HepG2 (cell line): Measurements from ENCODE around the gene SPAG8. TPM values are rescaled to one million over a fixed set of nuclear protein-coding genes. Genes with fewer than 3 reads are reported as not detected.

ENCODE experiments used
- CAMTA2 ChIP-seq: sonication (generic); formaldehyde crosslinking; IDR thresholded peaks from 2 replicates; pipeline ENCODE4 v1.4.0; 2020; ENCODE audit warnings: mild to moderate bottlenecking, missing genetic modification reagents, borderline replicate concordance
- CBFB ChIP-seq: sonication (generic); formaldehyde crosslinking; IDR thresholded peaks from 2 replicates; pipeline ENCODE4 v1.4.0; 2020; ENCODE audit warnings: missing genetic modification reagents
- FOXM1 ChIP-seq: sonication (generic); formaldehyde crosslinking; IDR thresholded peaks from 2 replicates; pipeline ENCODE4 v1.5.0; 2020; ENCODE audit warnings: missing genetic modification reagents
- KDM1A ChIP-seq: IDR thresholded peaks from 2 replicates; pipeline ENCODE4 v1.6.1; 2016; ENCODE audit warnings: missing compliant biosample characterization
- NFYC ChIP-seq: IDR thresholded peaks from 2 replicates; pipeline ENCODE4 v1.6.1; 2016; ENCODE audit warnings: missing genetic modification reagents, missing compliant biosample characterization
- PTBP1 ChIP-seq: fragments of 200-400 bp; formaldehyde crosslinking; IDR thresholded peaks from 2 replicates; pipeline ENCODE4 v1.6.1; 2018; ENCODE audit warnings: low read length, low read depth; ENCODE audit not compliant: poor library complexity, severe bottlenecking
- RFX5 ChIP-seq: IDR thresholded peaks from 2 replicates; pipeline ENCODE4 v1.6.1; 2011; ENCODE audit warnings: low read depth, low read length, improper control_type of control experiment
- SMYD3 ChIP-seq: sonication (generic); formaldehyde crosslinking; IDR thresholded peaks from 2 replicates; pipeline ENCODE4 v1.8.1; 2023; ENCODE audit warnings: mild to moderate bottlenecking, missing genetic modification reagents
- SNAI1 ChIP-seq: sonication (generic); formaldehyde crosslinking; IDR thresholded peaks from 2 replicates; pipeline ENCODE4 v1.5.0; 2020; ENCODE audit warnings: mild to moderate bottlenecking, missing genetic modification reagents, borderline replicate concordance
- TGIF2 ChIP-seq: IDR thresholded peaks from 2 replicates; pipeline ENCODE4 v1.6.1; 2016; ENCODE audit warnings: control low read depth, missing compliant biosample characterization
- ZBTB7A ChIP-seq: sonication (generic); formaldehyde crosslinking; IDR thresholded peaks from 2 replicates; pipeline ENCODE4 v1.8.0; 2022; ENCODE audit warnings: mild to moderate bottlenecking, missing genetic modification reagents
- ZNF256 ChIP-seq: sonication (generic); formaldehyde crosslinking; conservative IDR thresholded peaks from 2 replicates; pipeline ENCODE4 v1.4.0; 2020; ENCODE audit warnings: missing genetic modification reagents
- ZNF350 ChIP-seq: sonication (generic); formaldehyde crosslinking; IDR thresholded peaks from 2 replicates; pipeline ENCODE4 v1.4.0; 2020; ENCODE audit warnings: mild to moderate bottlenecking, low read depth, missing genetic modification reagents, borderline replicate concordance
- ZNF556 ChIP-seq: sonication (generic); formaldehyde crosslinking; IDR thresholded peaks from 2 replicates; pipeline ENCODE4 v1.4.0; 2020; ENCODE audit warnings: mild to moderate bottlenecking, missing genetic modification reagents, borderline replicate concordance
- ZNF746 ChIP-seq: sonication (generic); formaldehyde crosslinking; IDR thresholded peaks from 2 replicates; pipeline ENCODE4 v1.8.0; 2022; ENCODE audit warnings: mild to moderate bottlenecking, missing genetic modification reagents
- ZNF772 ChIP-seq: sonication (generic); formaldehyde crosslinking; IDR thresholded peaks from 2 replicates; pipeline ENCODE4 v1.5.0; 2020; ENCODE audit warnings: mild to moderate bottlenecking, missing genetic modification reagents
- ZNF773 ChIP-seq: sonication (generic); formaldehyde crosslinking; IDR thresholded peaks from 2 replicates; pipeline ENCODE4 v1.4.0; 2020; ENCODE audit warnings: missing genetic modification reagents, borderline replicate concordance
- polyA plus RNA-seq, 8 experiments: library from polyadenylated mRNA; depleted of rRNA in 3 of 8; stranded (reverse) in 7 of 8; unstranded in 1 of 8; fragments of >200 nt; fragmentation: Illumina TruSeq in 4 of 8; extraction: Trizol in 4 of 8; gene quantifications; 2 replicates each; pipeline versions ENCODE4 v1.2.1 to v1.2.3, GENCODE V29; 2011 to 2016; ENCODE audit warnings: low read depth in 4 of 8, missing spikeins in 1 of 8, mixed read lengths in 1 of 8; ENCODE audit not compliant: insufficient read depth in 1 of 8
- total RNA-seq, 5 experiments: library from RNA; depleted of rRNA; stranded (reverse); fragments of >200 nt; fragmentation: Illumina TruSeq; extraction: Trizol; gene quantifications; 2 replicates each; pipeline ENCODE4 v1.2.3, GENCODE V29; 2016; ENCODE audit warnings: low read depth in 1 of 5
- TF ChIP-seq, protein P1 (sequence below): sonication (generic); formaldehyde crosslinking; conservative IDR thresholded peaks from 2 replicates; pipeline ENCODE4 v1.4.0; 2020; ENCODE audit warnings: missing genetic modification reagents
- TF ChIP-seq, protein P2 (sequence below), 2 experiments: sonication (generic) in 1 of 2; formaldehyde crosslinking in 1 of 2; IDR thresholded peaks; 2 replicates each; pipeline versions ENCODE4 v1.4.0 to v1.6.1; 2016 to 2020; ENCODE audit warnings: borderline replicate concordance in 1 of 2, low read depth in 1 of 2, mild to moderate bottlenecking in 1 of 2, missing genetic modification reagents in 1 of 2
- TF ChIP-seq, protein P3 (sequence below): sonication (generic); formaldehyde crosslinking; IDR thresholded peaks from 2 replicates; pipeline ENCODE4 v1.8.0; 2022; ENCODE audit warnings: mild to moderate bottlenecking, missing genetic modification reagents, moderate library complexity
- TF ChIP-seq, protein P4 (sequence below): sonication (generic); formaldehyde crosslinking; IDR thresholded peaks from 2 replicates; pipeline ENCODE4 v1.4.0; 2020; ENCODE audit warnings: missing genetic modification reagents
- TF ChIP-seq, protein P5 (sequence below): sonication (generic); formaldehyde crosslinking; IDR thresholded peaks from 2 replicates; pipeline ENCODE4 v1.4.0; 2020; ENCODE audit warnings: missing genetic modification reagents; ENCODE audit errors: not compliant biosample characterization

Gene SPAG8
- total and polyA plus RNA-seq, 2 of the 13 experiments (the other 11 are each of a cell fraction or from before 2014, with no cell fraction given), result 0.18 to 0.27 TPM

DNA sequence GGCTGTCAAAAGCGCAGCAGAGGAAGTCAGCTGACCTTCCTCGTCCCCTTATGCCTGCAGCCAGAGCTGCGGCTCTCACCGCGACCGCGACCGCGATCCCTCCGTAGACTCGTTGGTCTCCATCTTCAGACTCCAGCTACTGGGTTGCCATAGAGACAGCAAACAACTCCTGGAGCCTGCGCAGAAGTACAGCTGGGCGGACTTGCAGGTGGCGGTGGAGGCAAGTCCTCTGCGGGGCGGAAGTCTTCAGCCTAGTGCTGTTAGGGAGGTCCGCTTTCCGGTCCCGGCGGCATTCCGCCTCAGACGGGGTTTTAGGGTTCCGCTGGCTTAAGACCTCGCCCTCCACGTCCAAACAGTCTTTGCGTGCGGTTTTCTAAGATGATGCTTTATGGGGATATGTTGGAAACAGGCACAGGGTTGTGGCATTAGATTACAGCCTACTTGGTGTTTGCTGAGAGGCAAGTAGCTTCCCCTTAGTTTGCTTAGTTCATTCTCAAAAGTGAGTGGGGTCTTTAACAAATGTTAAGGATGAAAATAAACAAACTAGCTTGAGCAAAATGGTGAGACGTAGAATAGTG, at the start of gene SPAG8 (continued):
- no peak for TF ChIP-seq ZBTB7A (CRISPR knock-in tag)
- TF ChIP-seq, protein P1, sequence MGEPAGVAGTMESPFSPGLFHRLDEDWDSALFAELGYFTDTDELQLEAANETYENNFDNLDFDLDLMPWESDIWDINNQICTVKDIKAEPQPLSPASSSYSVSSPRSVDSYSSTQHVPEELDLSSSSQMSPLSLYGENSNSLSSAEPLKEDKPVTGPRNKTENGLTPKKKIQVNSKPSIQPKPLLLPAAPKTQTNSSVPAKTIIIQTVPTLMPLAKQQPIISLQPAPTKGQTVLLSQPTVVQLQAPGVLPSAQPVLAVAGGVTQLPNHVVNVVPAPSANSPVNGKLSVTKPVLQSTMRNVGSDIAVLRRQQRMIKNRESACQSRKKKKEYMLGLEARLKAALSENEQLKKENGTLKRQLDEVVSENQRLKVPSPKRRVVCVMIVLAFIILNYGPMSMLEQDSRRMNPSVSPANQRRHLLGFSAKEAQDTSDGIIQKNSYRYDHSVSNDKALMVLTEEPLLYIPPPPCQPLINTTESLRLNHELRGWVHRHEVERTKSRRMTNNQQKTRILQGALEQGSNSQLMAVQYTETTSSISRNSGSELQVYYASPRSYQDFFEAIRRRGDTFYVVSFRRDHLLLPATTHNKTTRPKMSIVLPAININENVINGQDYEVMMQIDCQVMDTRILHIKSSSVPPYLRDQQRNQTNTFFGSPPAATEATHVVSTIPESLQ (CRISPR knock-in tag), result 0 out of 2 replicates have a peak, but pooled peaks have one; percentile 9
- TF ChIP-seq, protein P2, sequence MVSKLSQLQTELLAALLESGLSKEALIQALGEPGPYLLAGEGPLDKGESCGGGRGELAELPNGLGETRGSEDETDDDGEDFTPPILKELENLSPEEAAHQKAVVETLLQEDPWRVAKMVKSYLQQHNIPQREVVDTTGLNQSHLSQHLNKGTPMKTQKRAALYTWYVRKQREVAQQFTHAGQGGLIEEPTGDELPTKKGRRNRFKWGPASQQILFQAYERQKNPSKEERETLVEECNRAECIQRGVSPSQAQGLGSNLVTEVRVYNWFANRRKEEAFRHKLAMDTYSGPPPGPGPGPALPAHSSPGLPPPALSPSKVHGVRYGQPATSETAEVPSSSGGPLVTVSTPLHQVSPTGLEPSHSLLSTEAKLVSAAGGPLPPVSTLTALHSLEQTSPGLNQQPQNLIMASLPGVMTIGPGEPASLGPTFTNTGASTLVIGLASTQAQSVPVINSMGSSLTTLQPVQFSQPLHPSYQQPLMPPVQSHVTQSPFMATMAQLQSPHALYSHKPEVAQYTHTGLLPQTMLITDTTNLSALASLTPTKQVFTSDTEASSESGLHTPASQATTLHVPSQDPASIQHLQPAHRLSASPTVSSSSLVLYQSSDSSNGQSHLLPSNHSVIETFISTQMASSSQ (IDR thresholded peaks at IDR 0.05; ENCODE audit: low read depth), result no peak
- TF ChIP-seq, protein P2 (CRISPR knock-in tag; IDR thresholded peaks at IDR 0.05; ENCODE audit: borderline replicate concordance), result no peak
- no peak for TF ChIP-seq ZNF256
- TF ChIP-seq, protein P3, sequence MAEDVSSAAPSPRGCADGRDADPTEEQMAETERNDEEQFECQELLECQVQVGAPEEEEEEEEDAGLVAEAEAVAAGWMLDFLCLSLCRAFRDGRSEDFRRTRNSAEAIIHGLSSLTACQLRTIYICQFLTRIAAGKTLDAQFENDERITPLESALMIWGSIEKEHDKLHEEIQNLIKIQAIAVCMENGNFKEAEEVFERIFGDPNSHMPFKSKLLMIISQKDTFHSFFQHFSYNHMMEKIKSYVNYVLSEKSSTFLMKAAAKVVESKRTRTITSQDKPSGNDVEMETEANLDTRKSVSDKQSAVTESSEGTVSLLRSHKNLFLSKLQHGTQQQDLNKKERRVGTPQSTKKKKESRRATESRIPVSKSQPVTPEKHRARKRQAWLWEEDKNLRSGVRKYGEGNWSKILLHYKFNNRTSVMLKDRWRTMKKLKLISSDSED (CRISPR knock-in tag), result no peak
- TF ChIP-seq ZNF556 (CRISPR knock-in tag), result peak; percentile 65; the same call in 1 of the 2 replicates
- no peak for TF ChIP-seq ZNF773 (CRISPR knock-in tag)
- TF ChIP-seq, protein P4, sequence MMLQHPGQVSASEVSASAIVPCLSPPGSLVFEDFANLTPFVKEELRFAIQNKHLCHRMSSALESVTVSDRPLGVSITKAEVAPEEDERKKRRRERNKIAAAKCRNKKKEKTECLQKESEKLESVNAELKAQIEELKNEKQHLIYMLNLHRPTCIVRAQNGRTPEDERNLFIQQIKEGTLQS (CRISPR knock-in tag), result no peak
- no peak for TF ChIP-seq KDM1A (CRISPR knock-in tag)
- TF ChIP-seq, protein P5, sequence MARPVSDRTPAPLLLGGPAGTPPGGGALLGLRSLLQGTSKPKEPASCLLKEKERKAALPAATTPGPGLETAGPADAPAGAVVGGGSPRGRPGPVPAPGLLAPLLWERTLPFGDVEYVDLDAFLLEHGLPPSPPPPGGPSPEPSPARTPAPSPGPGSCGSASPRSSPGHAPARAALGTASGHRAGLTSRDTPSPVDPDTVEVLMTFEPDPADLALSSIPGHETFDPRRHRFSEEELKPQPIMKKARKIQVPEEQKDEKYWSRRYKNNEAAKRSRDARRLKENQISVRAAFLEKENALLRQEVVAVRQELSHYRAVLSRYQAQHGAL (CRISPR knock-in tag), result no peak
- TF ChIP-seq CBFB (CRISPR knock-in tag), result peak; percentile 48; the same call in 1 of the 2 replicates
- no peak for TF ChIP-seq ZNF746
- peak; percentile 13; the same call in 1 of the 2 replicates for TF ChIP-seq RFX5
- TF ChIP-seq TGIF2 (CRISPR knock-in tag), result no peak
- TF ChIP-seq PTBP1, result no peak
- no peak for TF ChIP-seq SNAI1 (CRISPR knock-in tag)
- TF ChIP-seq SMYD3 (CRISPR knock-in tag), result no peak
- no peak for TF ChIP-seq FOXM1
- TF ChIP-seq ZNF350 (CRISPR knock-in tag), result peak; percentile 46; the same call in 1 of the 2 replicates
- no peak for TF ChIP-seq CAMTA2 (CRISPR knock-in tag)
- TF ChIP-seq ZNF772 (CRISPR knock-in tag), result 0 out of 2 replicates have a peak, but pooled peaks have one; percentile 63
- no peak for TF ChIP-seq NFYC (CRISPR knock-in tag)
